DND-41 (cell line): ENCODE measurements around the gene VAPA.

Experiments
- ATAC-seq: fragments of 200-7000 bp; cut with Tn5 transposase; 3 replicates; pipeline ENCODE4 v1.9.1; 2021; ENCODE audit warnings: low read depth; ENCODE audit not compliant: insufficient read depth
- DNase-seq: peaks from one replicate; pipeline ENCODE4 v3.0.0-alpha.2; 2020
- H2AFZ ChIP-seq: 2 replicates; pipeline ENCODE4 v1.6.0; 2012; ENCODE audit warnings: low read depth, low read length
- H3K27ac ChIP-seq: 2 replicates; pipeline ENCODE4 v1.5.1; 2012; ENCODE audit warnings: low read length, inconsistent platforms
- H3K27me3 ChIP-seq: fragments of 200-600 bp; sonication (generic); 2 replicates; pipeline ENCODE4 v1.6.0; 2012; ENCODE audit warnings: low read length, mild to moderate bottlenecking, inconsistent platforms; ENCODE audit not compliant: insufficient read depth, poor library complexity
- H3K36me3 ChIP-seq: 2 replicates; pipeline ENCODE4 v1.5.1; 2012; ENCODE audit warnings: low read length, inconsistent platforms; ENCODE audit not compliant: insufficient read depth
- H3K4me1 ChIP-seq: 2 replicates; pipeline ENCODE4 v1.5.1; 2012; ENCODE audit warnings: mild to moderate bottlenecking, low read length; ENCODE audit not compliant: insufficient read depth
- H3K4me2 ChIP-seq: 2 replicates; pipeline ENCODE4 v1.6.0; 2012; ENCODE audit warnings: mild to moderate bottlenecking, moderate library complexity, low read length, inconsistent platforms; ENCODE audit not compliant: insufficient read depth
- H3K4me3 ChIP-seq, 2 experiments: fragments of 200-600 bp in 1 of 2; shearing (Covaris generic) in 1 of 2; 2 replicates each; pipeline ENCODE4 v1.5.1; 2012 to 2016; ENCODE audit warnings: inconsistent platforms in 2 of 2, low read length in 2 of 2, mild to moderate bottlenecking in 2 of 2, low read depth in 1 of 2, moderate library complexity in 1 of 2
- H3K79me2 ChIP-seq: 2 replicates; pipeline ENCODE4 v1.6.0; 2012; ENCODE audit warnings: low read length, inconsistent platforms; ENCODE audit not compliant: insufficient read depth
- H3K9ac ChIP-seq: 2 replicates; pipeline ENCODE4 v1.6.0; 2012; ENCODE audit warnings: low read depth, mild to moderate bottlenecking, inconsistent platforms, low read length, moderate library complexity
- H3K9me3 ChIP-seq: 2 replicates; pipeline ENCODE4 v1.5.1; 2012; ENCODE audit warnings: low read length, moderate library complexity, mild to moderate bottlenecking, inconsistent platforms; ENCODE audit not compliant: insufficient read depth, severe bottlenecking
- H4K20me1 ChIP-seq: 2 replicates; pipeline ENCODE4 v1.6.0; 2012; ENCODE audit warnings: low read length; ENCODE audit not compliant: insufficient read depth
- EZH2 ChIP-seq: IDR thresholded peaks from 3 replicates; pipeline ENCODE4 v1.6.1; 2012; ENCODE audit warnings: borderline replicate concordance, low read depth, mild to moderate bottlenecking, moderate library complexity, low read length, inconsistent platforms; ENCODE audit not compliant: severe bottlenecking
- TF ChIP-seq, protein P1 (sequence below): IDR thresholded peaks from 2 replicates; pipeline ENCODE4 v1.5.1; 2012; ENCODE audit warnings: borderline replicate concordance, low read length, moderate library complexity, mild to moderate bottlenecking; ENCODE audit not compliant: poor library complexity, severe bottlenecking; ENCODE audit errors: extremely low read depth

The VAPA gene

DNA sequence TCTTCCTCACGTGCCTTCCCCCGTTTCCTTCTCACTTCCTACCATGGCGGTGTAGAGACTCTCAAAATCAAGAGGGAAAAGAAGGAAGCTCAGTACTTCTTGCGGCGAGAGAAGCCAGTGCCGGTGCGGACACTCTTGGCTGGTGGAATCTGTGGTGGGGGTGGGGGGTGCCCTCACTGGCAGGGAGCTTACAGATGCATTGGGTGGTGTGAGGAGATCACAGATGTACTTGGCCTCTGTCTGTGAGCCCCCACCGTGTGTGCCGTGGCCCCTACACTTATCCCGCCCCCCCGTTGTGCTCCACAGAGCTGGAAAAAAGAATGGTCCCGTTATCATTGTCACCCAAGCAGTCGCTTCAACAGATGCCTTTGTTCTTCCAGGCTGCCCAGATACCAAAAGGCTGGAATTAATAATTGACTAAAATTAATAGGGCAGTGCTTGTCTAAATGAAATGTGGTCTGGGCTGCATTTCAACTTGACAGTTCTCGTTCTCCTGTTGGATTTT, 79.8 kb downstream of the VAPA start:
- TF ChIP-seq, protein P1, sequence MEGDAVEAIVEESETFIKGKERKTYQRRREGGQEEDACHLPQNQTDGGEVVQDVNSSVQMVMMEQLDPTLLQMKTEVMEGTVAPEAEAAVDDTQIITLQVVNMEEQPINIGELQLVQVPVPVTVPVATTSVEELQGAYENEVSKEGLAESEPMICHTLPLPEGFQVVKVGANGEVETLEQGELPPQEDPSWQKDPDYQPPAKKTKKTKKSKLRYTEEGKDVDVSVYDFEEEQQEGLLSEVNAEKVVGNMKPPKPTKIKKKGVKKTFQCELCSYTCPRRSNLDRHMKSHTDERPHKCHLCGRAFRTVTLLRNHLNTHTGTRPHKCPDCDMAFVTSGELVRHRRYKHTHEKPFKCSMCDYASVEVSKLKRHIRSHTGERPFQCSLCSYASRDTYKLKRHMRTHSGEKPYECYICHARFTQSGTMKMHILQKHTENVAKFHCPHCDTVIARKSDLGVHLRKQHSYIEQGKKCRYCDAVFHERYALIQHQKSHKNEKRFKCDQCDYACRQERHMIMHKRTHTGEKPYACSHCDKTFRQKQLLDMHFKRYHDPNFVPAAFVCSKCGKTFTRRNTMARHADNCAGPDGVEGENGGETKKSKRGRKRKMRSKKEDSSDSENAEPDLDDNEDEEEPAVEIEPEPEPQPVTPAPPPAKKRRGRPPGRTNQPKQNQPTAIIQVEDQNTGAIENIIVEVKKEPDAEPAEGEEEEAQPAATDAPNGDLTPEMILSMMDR: no peak
- TF ChIP-seq EZH2: no peak

DNA sequence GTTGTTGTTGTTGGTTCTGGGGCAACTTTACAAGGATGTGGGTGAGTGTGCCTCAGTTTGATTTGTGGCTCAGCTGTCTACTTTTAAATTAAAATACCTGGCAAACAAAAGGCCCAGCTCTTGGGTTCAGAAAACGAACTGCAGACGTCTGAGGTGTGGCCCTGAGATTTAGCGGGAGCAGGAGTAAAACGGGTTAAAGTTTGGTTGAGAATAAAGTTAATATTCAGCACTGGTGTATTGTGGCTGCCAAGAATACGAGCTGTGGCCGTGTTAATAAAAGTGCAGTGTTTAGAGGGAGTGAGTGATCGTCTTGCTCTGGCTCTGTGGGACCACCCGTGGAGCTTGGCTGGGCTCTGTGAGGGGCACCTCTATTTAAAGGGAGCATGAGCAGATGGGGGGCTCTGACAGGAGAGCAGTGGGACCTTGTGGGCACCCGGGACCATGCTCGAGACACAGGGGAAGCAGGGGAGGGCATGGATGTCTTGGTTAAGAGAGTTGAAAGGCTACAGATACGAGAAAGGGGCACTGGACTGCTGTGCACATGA, 80.3 kb downstream of the VAPA start:
- no peaks in the 10 kb centered on the region for H4K20me1 ChIP-seq
- no peaks in the 10 kb centered on the region for H3K27me3 ChIP-seq
- H3K4me3 ChIP-seq: no peak overlapping the region
- ATAC-seq: no peak
- peaks cover 8% of the 10 kb centered on the region for H3K4me1 ChIP-seq
- no peak overlapping the region for H3K9ac ChIP-seq
- no peak overlapping the region for H2AFZ ChIP-seq
- TF ChIP-seq EZH2: no peak
- TF ChIP-seq, protein P1: no peak
- H3K4me2 ChIP-seq: no peak overlapping the region
- no peak overlapping the region for H3K27ac ChIP-seq
- H3K79me2 ChIP-seq: no peaks in the 10 kb centered on the region
- H3K36me3 ChIP-seq: no peaks in the 10 kb centered on the region
- H3K9me3 ChIP-seq: peaks cover 11% of the 10 kb centered on the region
- no peak for DNase-seq

More for the DNA sequence above, 79.8 kb downstream of the VAPA start:
- H3K27ac ChIP-seq: no peak overlapping the region
- H3K79me2 ChIP-seq: no peaks in the 10 kb centered on the region
- H3K4me1 ChIP-seq: peaks cover 8% of the 10 kb centered on the region
- ATAC-seq (no peak), DNase-seq (no peak)
- no peak overlapping the region for H3K4me3 ChIP-seq
- no peak overlapping the region for H3K9ac ChIP-seq
- H3K4me2 ChIP-seq: no peak overlapping the region
- no peaks in the 10 kb centered on the region for H4K20me1 ChIP-seq
- peaks cover 11% of the 10 kb centered on the region for H3K9me3 ChIP-seq
- H3K27me3 ChIP-seq: no peaks in the 10 kb centered on the region
- H3K36me3 ChIP-seq: no peaks in the 10 kb centered on the region
- H2AFZ ChIP-seq: no peak overlapping the region

DNA sequence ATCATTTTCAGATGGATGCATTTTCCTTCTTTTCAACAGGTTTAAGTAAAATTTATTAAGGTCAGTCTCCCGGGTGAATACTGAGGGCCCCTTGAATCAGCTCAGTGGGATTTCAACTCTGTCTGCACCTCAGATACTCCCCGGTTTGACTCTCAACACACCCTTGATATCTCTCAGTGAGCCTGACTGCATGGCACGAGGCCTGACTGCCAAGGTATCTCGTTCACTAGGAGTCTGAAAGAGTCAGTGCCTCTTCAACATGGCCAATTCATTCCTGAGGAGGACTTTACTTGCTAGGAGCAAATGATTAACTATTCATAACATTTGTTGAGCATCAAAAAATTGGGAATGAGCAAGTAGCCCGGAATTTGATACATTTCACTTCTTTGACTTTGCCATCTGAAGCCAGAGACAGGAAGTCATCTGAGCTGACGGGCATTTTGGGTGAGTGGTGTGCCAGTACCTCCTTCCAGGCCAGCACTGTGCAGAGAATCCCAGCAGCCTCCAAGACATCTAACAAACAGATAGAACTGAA, 81.0 kb downstream of the VAPA start:
- Histone ChIP-seq H2AFZ (no peak overlapping the region), H3K9me3 (peaks cover 16% of the 10 kb centered on the region), H3K4me2 (no peak overlapping the region), H3K27me3 (no peaks in the 10 kb centered on the region), H3K79me2 (no peaks in the 10 kb centered on the region), H3K9ac (no peak overlapping the region), H3K4me1 (peaks cover 8% of the 10 kb centered on the region), H3K27ac (no peak overlapping the region), H3K4me3 (no peak overlapping the region), H4K20me1 (no peaks in the 10 kb centered on the region), H3K36me3 (no peaks in the 10 kb centered on the region)
- DNase-seq: no peak
- TF ChIP-seq, protein P1: no peak
- ATAC-seq: no peak
